HepG2 (cell line): ENCODE data around the gene TSPYL6. TPM values are rescaled to one million over a fixed set of nuclear protein-coding genes. Genes with fewer than 3 reads are reported as not detected.

Experiments
- NR2F6 ChIP-seq, 2 experiments: IDR thresholded peaks; 2 replicates each; pipeline ENCODE4 v1.6.1; 2016; ENCODE audit warnings: antibody characterized with exemption in 1 of 2, mild to moderate bottlenecking in 1 of 2
- RBM39 ChIP-seq: fragments of 200-400 bp; formaldehyde crosslinking; IDR thresholded peaks from one replicate; pipeline ENCODE4 v1.6.1; 2018; ENCODE audit warnings: antibody characterized with exemption, mild to moderate bottlenecking, low read depth, low read length; ENCODE audit not compliant: poor library complexity, severe bottlenecking
- WIZ ChIP-seq: sonication (generic); formaldehyde crosslinking; IDR thresholded peaks from 2 replicates; pipeline ENCODE4 v1.5.1; 2020; ENCODE audit warnings: mild to moderate bottlenecking, missing genetic modification reagents
- ZNF180 ChIP-seq: sonication (generic); formaldehyde crosslinking; IDR thresholded peaks from 2 replicates; pipeline ENCODE4 v1.4.0; 2020; ENCODE audit warnings: low read depth, missing genetic modification reagents, borderline replicate concordance
- ZNF598 ChIP-seq: sonication (generic); formaldehyde crosslinking; IDR thresholded peaks from 2 replicates; pipeline ENCODE4 v1.5.1; 2020; ENCODE audit warnings: mild to moderate bottlenecking, missing genetic modification reagents, borderline replicate concordance
- polyA plus RNA-seq, 8 experiments: library from polyadenylated mRNA; depleted of rRNA in 3 of 8; stranded (reverse) in 7 of 8; unstranded in 1 of 8; fragments of >200 nt; fragmentation: Illumina TruSeq in 4 of 8; extraction: Trizol in 4 of 8; gene quantifications; 2 replicates each; pipeline versions ENCODE4 v1.2.1 to v1.2.3, GENCODE V29; 2011 to 2016; ENCODE audit warnings: low read depth in 4 of 8, missing spikeins in 1 of 8, mixed read lengths in 1 of 8; ENCODE audit not compliant: insufficient read depth in 1 of 8
- total RNA-seq, 5 experiments: library from RNA; depleted of rRNA; stranded (reverse); fragments of >200 nt; fragmentation: Illumina TruSeq; extraction: Trizol; gene quantifications; 2 replicates each; pipeline ENCODE4 v1.2.3, GENCODE V29; 2016; ENCODE audit warnings: low read depth in 1 of 5
- TF ChIP-seq, protein P1 (sequence below): sonication (generic); formaldehyde crosslinking; conservative IDR thresholded peaks from 2 replicates; pipeline ENCODE4 v1.4.0; 2020; ENCODE audit warnings: mild to moderate bottlenecking, missing genetic modification reagents, moderate library complexity
- TF ChIP-seq, protein P2 (sequence below): sonication (generic); formaldehyde crosslinking; IDR thresholded peaks from 2 replicates; pipeline ENCODE4 v1.4.0; 2020; ENCODE audit warnings: missing genetic modification reagents, borderline replicate concordance

TSPYL6 gene
- total and polyA plus RNA-seq, 2 of the 13 experiments (the other 11 are each of a cell fraction or from before 2014, with no cell fraction given) = 0.03 TPM; not detected in 1

DNA sequence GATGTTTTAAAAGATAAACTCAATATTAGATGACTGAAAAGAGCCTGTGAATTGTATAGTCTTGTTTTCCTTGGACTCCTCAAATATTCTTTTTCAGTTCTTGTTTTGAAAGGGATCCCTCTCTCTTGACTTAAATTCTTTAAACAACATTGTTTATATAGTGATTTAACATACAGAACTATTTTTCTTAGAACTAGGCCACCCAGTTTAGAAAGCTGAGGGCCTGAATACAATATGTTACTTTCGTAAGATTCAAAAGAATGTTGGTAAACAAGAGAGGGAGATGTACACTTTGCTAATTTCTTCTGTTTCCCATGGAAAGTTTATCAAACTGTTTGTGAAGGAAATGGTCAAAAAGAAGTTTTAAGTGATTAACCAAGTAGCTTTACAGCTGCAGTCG, 5.5 kb upstream of the TSPYL6 start (continued):
- TF ChIP-seq, protein P1, sequence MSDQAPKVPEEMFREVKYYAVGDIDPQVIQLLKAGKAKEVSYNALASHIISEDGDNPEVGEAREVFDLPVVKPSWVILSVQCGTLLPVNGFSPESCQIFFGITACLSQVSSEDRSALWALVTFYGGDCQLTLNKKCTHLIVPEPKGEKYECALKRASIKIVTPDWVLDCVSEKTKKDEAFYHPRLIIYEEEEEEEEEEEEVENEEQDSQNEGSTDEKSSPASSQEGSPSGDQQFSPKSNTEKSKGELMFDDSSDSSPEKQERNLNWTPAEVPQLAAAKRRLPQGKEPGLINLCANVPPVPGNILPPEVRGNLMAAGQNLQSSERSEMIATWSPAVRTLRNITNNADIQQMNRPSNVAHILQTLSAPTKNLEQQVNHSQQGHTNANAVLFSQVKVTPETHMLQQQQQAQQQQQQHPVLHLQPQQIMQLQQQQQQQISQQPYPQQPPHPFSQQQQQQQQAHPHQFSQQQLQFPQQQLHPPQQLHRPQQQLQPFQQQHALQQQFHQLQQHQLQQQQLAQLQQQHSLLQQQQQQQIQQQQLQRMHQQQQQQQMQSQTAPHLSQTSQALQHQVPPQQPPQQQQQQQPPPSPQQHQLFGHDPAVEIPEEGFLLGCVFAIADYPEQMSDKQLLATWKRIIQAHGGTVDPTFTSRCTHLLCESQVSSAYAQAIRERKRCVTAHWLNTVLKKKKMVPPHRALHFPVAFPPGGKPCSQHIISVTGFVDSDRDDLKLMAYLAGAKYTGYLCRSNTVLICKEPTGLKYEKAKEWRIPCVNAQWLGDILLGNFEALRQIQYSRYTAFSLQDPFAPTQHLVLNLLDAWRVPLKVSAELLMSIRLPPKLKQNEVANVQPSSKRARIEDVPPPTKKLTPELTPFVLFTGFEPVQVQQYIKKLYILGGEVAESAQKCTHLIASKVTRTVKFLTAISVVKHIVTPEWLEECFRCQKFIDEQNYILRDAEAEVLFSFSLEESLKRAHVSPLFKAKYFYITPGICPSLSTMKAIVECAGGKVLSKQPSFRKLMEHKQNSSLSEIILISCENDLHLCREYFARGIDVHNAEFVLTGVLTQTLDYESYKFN (CRISPR knock-in tag) = peak; percentile 47
- TF ChIP-seq WIZ (CRISPR knock-in tag) (no peak), RBM39 (no peak), NR2F6 (IDR thresholded peaks at IDR 0.05) (peak; percentile 19; the same call in 1 of the 2 replicates), NR2F6 (CRISPR knock-in tag; IDR thresholded peaks at IDR 0.05) (0 out of 2 replicates have a peak, but pooled peaks have one; percentile 17), ZNF598 (no peak), ZNF180 (CRISPR knock-in tag) (no peak)
- TF ChIP-seq, protein P2, sequence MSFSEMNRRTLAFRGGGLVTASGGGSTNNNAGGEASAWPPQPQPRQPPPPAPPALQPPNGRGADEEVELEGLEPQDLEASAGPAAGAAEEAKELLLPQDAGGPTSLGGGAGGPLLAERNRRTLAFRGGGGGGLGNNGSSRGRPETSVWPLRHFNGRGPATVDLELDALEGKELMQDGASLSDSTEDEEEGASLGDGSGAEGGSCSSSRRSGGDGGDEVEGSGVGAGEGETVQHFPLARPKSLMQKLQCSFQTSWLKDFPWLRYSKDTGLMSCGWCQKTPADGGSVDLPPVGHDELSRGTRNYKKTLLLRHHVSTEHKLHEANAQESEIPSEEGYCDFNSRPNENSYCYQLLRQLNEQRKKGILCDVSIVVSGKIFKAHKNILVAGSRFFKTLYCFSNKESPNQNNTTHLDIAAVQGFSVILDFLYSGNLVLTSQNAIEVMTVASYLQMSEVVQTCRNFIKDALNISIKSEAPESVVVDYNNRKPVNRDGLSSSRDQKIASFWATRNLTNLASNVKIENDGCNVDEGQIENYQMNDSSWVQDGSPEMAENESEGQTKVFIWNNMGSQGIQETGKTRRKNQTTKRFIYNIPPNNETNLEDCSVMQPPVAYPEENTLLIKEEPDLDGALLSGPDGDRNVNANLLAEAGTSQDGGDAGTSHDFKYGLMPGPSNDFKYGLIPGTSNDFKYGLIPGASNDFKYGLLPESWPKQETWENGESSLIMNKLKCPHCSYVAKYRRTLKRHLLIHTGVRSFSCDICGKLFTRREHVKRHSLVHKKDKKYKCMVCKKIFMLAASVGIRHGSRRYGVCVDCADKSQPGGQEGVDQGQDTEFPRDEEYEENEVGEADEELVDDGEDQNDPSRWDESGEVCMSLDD (CRISPR knock-in tag) = no peak
